ENCODE data around the gene RSAD2. TPM values are rescaled to one million over a fixed set of nuclear protein-coding genes. Genes with fewer than 3 reads are reported as not detected.

Gene RSAD2, protein sequence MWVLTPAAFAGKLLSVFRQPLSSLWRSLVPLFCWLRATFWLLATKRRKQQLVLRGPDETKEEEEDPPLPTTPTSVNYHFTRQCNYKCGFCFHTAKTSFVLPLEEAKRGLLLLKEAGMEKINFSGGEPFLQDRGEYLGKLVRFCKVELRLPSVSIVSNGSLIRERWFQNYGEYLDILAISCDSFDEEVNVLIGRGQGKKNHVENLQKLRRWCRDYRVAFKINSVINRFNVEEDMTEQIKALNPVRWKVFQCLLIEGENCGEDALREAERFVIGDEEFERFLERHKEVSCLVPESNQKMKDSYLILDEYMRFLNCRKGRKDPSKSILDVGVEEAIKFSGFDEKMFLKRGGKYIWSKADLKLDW
- total RNA-seq: 0.32 TPM

- Histone ChIP-seq H3K9me3 (no peaks in the 10 kb centered on the region), H3K4me3 (peak within 1 kb of the TSS; percentile 52 to 63), H3K36me3 (no peaks in the 10 kb centered on the region), H3K27me3 (no peaks in the 10 kb centered on the region), H3K4me1 (peaks cover 0 to 9% of the 10 kb centered on the region in 2 donors), H3K27ac (peak within 1 kb of the TSS in 1 of 2 donors; percentile 26)
- intact Hi-C loops (cut with DNase I): no loop called here
- DNase-seq (ENCODE audit: low spot score in 2 of 2): no peak
- TF ChIP-seq CTCF (IDR thresholded peaks at IDR 0.05): no peak
Measured at GRCh38 chr2:6877402-6878304, at the start of gene RSAD2. RSAD2 (plus strand) TSS chr2:6877777; CDS start chr2:6877801, 24 bp downstream.

- peak in 1 of 3 experiments; percentile 39 for TF ChIP-seq CTCF (IDR thresholded peaks at IDR 0.05)
- Histone ChIP-seq H3K9me3 (peaks cover 0 to 4% of the 10 kb centered on the region in 2 donors), H3K27me3 (no peaks in the 10 kb centered on the region), H3K36me3 (no peaks in the 10 kb centered on the region), H3K27ac (no peak overlapping the region), H3K4me3 (no peak overlapping the region), H3K4me1 (peaks cover 0 to 2% of the 10 kb centered on the region in 2 donors)
- intact Hi-C loops (cut with DNase I): no loop called here
- no peak for DNase-seq (ENCODE audit: low spot score in 2 of 2)
Measured at GRCh38 chr2:6828299-6828584, 49.3 kb upstream of the RSAD2 start.

- H3K9me3 ChIP-seq: peaks cover 0 to 4% of the 10 kb centered on the region in 2 donors
- peaks cover 0 to 2% of the 10 kb centered on the region in 2 donors for H3K4me1 ChIP-seq
- intact Hi-C loops (cut with DNase I): no loop called here
- no peaks in the 10 kb centered on the region for H3K27me3 ChIP-seq
- no peak for DNase-seq (ENCODE audit: low spot score in 2 of 2)
- H3K27ac ChIP-seq: no peak overlapping the region
- no peak for TF ChIP-seq CTCF (IDR thresholded peaks at IDR 0.05)
- no peaks in the 10 kb centered on the region for H3K36me3 ChIP-seq
- H3K4me3 ChIP-seq: no peak overlapping the region
Measured at GRCh38 chr2:6831229-6831628, 46.3 kb upstream of the RSAD2 start.

DNA sequence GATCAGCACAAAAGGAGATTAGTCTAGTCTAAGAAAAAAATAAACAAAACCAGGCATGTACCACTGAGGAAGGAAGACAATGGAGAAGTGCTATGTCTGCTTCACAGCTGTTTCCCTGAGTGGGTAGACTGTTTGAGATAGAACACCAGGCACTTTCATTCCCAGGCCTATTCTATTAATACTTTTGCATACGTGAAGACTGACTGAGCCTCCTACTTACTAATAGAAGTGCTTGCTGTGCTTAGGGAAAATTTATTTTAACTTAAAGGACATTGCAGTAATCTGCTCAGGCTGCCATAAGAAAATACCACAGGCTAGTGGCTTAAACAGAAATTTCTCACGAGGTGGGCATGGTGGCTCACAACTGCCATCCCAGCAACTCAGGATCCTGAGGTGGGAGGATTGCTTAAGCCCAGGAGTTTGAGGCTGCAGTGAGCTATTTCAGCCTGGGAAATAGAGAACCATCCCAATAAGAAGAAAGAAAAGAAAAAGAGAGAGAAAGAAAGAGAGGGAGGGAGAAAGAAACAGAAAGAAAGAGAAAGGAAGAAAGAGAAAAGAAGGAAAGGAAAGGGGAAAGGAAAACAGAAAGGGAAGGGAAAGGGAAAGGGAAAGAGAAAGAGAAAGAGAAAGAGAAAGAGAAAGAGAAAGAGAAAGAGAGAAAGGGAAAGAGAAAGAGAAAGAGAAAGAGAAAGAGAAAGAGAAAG, 44.8 kb upstream of the RSAD2 start:
- Histone ChIP-seq H3K27ac (no peak overlapping the region), H3K4me3 (no peak overlapping the region), H3K36me3 (no peaks in the 10 kb centered on the region), H3K9me3 (peaks cover 0 to 4% of the 10 kb centered on the region in 2 donors), H3K4me1 (no peaks in the 10 kb centered on the region), H3K27me3 (no peaks in the 10 kb centered on the region)
- no peak for TF ChIP-seq CTCF (IDR thresholded peaks at IDR 0.05)
- intact Hi-C loops (cut with DNase I): no loop called here
- no peak for DNase-seq (ENCODE audit: low spot score in 2 of 2)

DNA sequence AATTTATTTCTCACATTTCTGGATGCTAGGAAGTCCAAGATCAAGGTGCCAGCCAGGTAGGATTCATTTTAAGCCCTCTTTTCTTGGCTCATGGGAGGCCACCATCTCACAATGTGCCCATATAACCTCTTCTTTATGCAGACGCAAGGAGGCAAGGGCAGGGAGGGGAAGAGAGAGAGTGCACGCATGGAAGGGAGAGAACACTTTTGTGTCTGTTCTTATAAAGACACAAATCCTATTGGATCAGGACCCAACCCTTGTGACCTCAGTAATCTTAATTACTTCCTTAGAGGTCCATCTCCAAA, 44.3 kb upstream of the RSAD2 start:
- H3K27ac ChIP-seq: no peak overlapping the region
- H3K9me3 ChIP-seq: peaks cover 0 to 4% of the 10 kb centered on the region in 2 donors
- no peaks in the 10 kb centered on the region for H3K36me3 ChIP-seq
- H3K4me1 ChIP-seq: no peaks in the 10 kb centered on the region
- DNase-seq (ENCODE audit: low spot score in 2 of 2): no peak
- no peak for TF ChIP-seq CTCF (IDR thresholded peaks at IDR 0.05)
- H3K4me3 ChIP-seq: no peak overlapping the region
- H3K27me3 ChIP-seq: no peaks in the 10 kb centered on the region
- intact Hi-C loops (cut with DNase I): no loop called here

Measured in ascending aorta (tissue), 2 donors.